ENCODE results near the gene GPR61. TPM values are rescaled to one million over a fixed set of nuclear protein-coding genes. Genes with fewer than 3 reads are reported as not detected.

GPR61 gene
- total and polyA plus RNA-seq, 11 donors, result 0.08 to 0.72 (median 0.16) TPM; not detected in 4

DNA sequence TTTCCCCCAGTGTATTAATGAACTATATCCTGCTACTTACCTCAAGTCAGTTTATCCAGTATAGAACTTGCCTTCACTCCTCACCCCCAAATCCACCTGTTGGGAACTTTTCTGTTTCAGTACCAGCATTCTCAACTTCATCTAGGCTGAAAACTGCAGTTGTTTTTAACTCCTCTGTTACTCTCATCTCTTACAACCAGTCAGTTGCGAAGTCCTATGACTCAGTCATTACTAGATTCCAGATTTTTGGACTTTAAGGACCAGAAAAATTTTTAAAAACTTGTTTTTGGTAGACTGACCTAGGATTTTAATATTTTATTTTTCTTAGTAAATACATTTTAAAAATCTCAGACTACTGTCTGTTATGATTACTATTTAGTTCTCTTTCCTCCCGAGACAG is 16.9 kb downstream of the GPR61 start:
- Histone ChIP-seq H3K9me3 (no peaks in the 10 kb centered on the region), H3K27me3 (no peaks in the 10 kb centered on the region), H3K4me3 (no peak overlapping the region), H3K36me3 (no peaks in the 10 kb centered on the region), H3K27ac (peak overlapping the region in 1 of 12 donors; percentile 59), H3K4me1 (peaks cover 0 to 75% (median 25%) of the 10 kb centered on the region in 12 donors)
- 92 to 97% (median 94%) methylated on average over 2 of the region's 2 CpGs for WGBS, 4 donors
- no peak for ATAC-seq
- no peak for TF ChIP-seq POLR2A (IDR thresholded peaks at IDR 0.05)
- TF ChIP-seq, protein P1, sequence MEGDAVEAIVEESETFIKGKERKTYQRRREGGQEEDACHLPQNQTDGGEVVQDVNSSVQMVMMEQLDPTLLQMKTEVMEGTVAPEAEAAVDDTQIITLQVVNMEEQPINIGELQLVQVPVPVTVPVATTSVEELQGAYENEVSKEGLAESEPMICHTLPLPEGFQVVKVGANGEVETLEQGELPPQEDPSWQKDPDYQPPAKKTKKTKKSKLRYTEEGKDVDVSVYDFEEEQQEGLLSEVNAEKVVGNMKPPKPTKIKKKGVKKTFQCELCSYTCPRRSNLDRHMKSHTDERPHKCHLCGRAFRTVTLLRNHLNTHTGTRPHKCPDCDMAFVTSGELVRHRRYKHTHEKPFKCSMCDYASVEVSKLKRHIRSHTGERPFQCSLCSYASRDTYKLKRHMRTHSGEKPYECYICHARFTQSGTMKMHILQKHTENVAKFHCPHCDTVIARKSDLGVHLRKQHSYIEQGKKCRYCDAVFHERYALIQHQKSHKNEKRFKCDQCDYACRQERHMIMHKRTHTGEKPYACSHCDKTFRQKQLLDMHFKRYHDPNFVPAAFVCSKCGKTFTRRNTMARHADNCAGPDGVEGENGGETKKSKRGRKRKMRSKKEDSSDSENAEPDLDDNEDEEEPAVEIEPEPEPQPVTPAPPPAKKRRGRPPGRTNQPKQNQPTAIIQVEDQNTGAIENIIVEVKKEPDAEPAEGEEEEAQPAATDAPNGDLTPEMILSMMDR (IDR thresholded peaks at IDR 0.05), result no peak
- DNase-seq, result no peak
- intact Hi-C loops (cut with DNase I), result loop anchor here in 1 of 10 donors (10.0 kb wide), 1 partner anchor 58 kb away; the partner anchor contains the start of genes AMPD2 and GNAT2

DNA sequence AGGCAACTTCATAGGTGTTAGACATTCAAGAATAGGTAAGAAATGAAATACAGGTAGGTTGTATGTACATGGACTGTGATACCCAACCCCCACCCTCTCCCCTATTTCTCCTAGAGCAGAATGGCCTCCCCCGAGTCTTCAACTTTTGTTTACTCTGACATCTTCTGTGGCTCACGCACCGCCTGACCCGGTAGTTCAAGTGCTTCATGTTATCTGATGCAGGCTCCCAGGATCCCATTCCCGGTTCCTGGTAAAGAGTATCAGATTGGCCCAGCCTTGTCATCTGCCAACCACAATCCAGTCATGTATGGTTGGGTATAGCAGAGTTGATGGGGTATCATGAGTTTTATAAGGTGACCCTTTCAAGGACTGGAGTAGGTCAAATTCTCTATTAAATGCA is 17.8 kb downstream of the GPR61 start:
- ATAC-seq (no peak), DNase-seq (no peak)
- Histone ChIP-seq H3K4me3 (no peak overlapping the region), H3K4me1 (peaks cover 0 to 76% (median 28%) of the 10 kb centered on the region in 12 donors), H3K36me3 (no peaks in the 10 kb centered on the region), H3K9me3 (no peaks in the 10 kb centered on the region), H3K27me3 (no peaks in the 10 kb centered on the region), H3K27ac (no peak overlapping the region)
- no peak for TF ChIP-seq POLR2A (IDR thresholded peaks at IDR 0.05)
- TF ChIP-seq, protein P1 (IDR thresholded peaks at IDR 0.05), result no peak
- 71 to 83% (median 78%) methylated on average over 5 of the region's 5 CpGs for WGBS, 4 donors
- intact Hi-C loops (cut with DNase I), result loop anchor here in 1 of 10 donors (10.0 kb wide), 1 partner anchor 57 kb away; the partner anchor contains the start of genes AMPD2 and GNAT2

DNA sequence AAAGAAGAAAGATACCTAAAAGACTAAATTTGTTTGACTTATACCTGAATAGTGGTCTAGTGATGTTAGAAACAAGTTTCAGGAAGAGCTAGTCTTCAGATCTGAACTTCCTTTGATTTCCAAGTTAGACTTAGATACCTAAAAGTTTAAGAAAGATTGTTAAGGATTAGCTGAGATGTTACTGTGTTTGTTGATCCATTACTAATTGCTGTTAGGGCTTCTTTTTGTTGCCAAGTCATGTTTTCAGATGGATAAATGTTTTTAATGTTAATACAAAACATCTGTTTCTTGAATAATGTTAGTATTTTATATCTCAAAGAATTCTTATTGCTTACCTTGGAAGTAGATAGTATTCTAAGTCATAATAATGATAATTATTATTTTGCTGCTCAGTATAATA is 20.3 kb downstream of the GPR61 start:
- Histone ChIP-seq H3K36me3 (no peaks in the 10 kb centered on the region), H3K9me3 (no peaks in the 10 kb centered on the region), H3K4me1 (peaks cover under 1 to 92% (median 47%) of the 10 kb centered on the region in 12 donors), H3K27me3 (no peaks in the 10 kb centered on the region), H3K4me3 (no peak overlapping the region), H3K27ac (no peak overlapping the region)
- TF ChIP-seq, protein P1 (IDR thresholded peaks at IDR 0.05), result no peak
- no peak for TF ChIP-seq POLR2A (IDR thresholded peaks at IDR 0.05)
- intact Hi-C loops (cut with DNase I), result loop anchor here in 1 of 10 donors (10.0 kb wide), 1 partner anchor 55 kb away; the partner anchor contains the start of genes AMPD2 and GNAT2
- ATAC-seq (no peak), DNase-seq (no peak)

DNA sequence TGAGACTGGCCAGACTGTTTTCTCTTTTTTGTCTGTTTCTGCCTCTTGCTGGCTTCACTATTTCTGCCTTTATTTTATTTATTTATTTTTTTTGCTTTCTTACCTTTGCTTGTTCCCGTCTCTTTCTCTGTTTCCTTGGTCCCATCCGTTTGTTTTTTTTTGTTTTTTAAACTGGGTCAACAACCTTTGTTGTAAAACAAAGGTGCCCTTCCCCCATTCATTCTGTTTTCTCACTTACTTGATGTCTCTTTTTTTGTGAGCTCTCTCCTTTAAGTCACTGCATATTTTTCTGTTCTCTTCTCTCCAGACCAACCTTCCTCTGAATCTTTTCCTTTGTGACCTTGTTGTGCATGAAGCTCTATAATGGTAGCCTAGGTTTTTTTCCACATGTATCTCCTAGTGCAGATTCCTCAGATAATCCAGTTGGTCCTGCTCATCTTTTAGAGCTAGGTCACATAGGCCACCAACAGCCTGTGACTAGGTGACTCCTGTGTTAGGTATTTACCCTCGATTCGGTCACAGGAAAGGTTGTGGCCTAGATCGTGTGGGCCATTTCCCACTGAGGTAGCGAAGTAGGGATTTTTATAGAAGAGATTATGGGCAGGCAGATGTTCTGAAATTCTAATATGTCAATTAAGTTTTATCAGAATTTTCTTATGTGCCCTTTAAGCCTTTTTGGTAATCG is 24.7 kb downstream of the GPR61 start:
- H3K27me3 ChIP-seq, result no peaks in the 10 kb centered on the region
- H3K36me3 ChIP-seq, result no peaks in the 10 kb centered on the region
- no peaks in the 10 kb centered on the region for H3K9me3 ChIP-seq
- no peak overlapping the region for H3K4me3 ChIP-seq
- DNase-seq (no peak), ATAC-seq (no peak)
- H3K27ac ChIP-seq, result no peak overlapping the region
- peaks cover 4 to 97% (median 76%) of the 10 kb centered on the region in 12 donors for H3K4me1 ChIP-seq
- intact Hi-C loops (cut with DNase I), result no loop called here
- 79 to 85% (median 81%) methylated on average over 7 of the region's 7 CpGs for WGBS, 4 donors
- TF ChIP-seq POLR2A (IDR thresholded peaks at IDR 0.05), result no peak
- TF ChIP-seq, protein P1 (IDR thresholded peaks at IDR 0.05), result no peak

Data from heart left ventricle (tissue), 16 donors.